ENCODE data around the gene UBE2R2. TPM values are rescaled to one million over a fixed set of nuclear protein-coding genes. Genes with fewer than 3 reads are reported as not detected.
A peak's percentile ranks its signal among the peaks of the same experiment; 100 is the strongest.

UBE2R2 gene
- total RNA-seq, 3 donors from 2014 or later, result 32.1 to 55.5 (median 34.4) TPM

- intact Hi-C loops (cut with DNase I, micrococcal nuclease), result no loop called here
- peak; percentile 13 for TF ChIP-seq CTCF (IDR thresholded peaks at IDR 0.05)
- peak; percentile 71 for ATAC-seq
- Histone ChIP-seq H3K36me3 (ENCODE audit: low read depth) (no peaks in the 10 kb centered on the region), H3K4me3 (no peak overlapping the region), H3K9me3 (no peaks in the 10 kb centered on the region), H3K4me1 (ENCODE audit: low read depth) (no peaks in the 10 kb centered on the region)
- DNase-seq, result peak in 1 of 3 donors; percentile 66
Observed at GRCh38 chr9:33924978-33925797, 108.2 kb downstream of the UBE2R2 start.

GRCh38 chr9:33926746-33927485, 110.0 kb downstream of the UBE2R2 start:
- Histone ChIP-seq H3K9me3 (no peaks in the 10 kb centered on the region), H3K36me3 (ENCODE audit: low read depth) (no peaks in the 10 kb centered on the region), H3K4me1 (ENCODE audit: low read depth) (no peaks in the 10 kb centered on the region), H3K4me3 (no peak overlapping the region)
- DNase-seq (no peak), ATAC-seq (no peak)
- intact Hi-C loops (cut with DNase I, micrococcal nuclease), result no loop called here
- TF ChIP-seq CTCF (IDR thresholded peaks at IDR 0.05), result no peak

GRCh38 chr9:33927694-33928093, 110.7 kb downstream of the UBE2R2 start:
- no peak for ATAC-seq
- intact Hi-C loops (cut with DNase I, micrococcal nuclease), result no loop called here
- DNase-seq, result no peak
- H3K36me3 ChIP-seq (ENCODE audit: low read depth), result no peaks in the 10 kb centered on the region
- no peak for TF ChIP-seq CTCF (IDR thresholded peaks at IDR 0.05)
- H3K9me3 ChIP-seq, result no peaks in the 10 kb centered on the region
- no peaks in the 10 kb centered on the region for H3K4me1 ChIP-seq (ENCODE audit: low read depth)
- H3K4me3 ChIP-seq, result no peak overlapping the region

GRCh38 chr9:33931326-33931725, 114.4 kb downstream of the UBE2R2 start:
- no peak for TF ChIP-seq CTCF (IDR thresholded peaks at IDR 0.05)
- Histone ChIP-seq H3K4me3 (no peak overlapping the region), H3K9me3 (no peaks in the 10 kb centered on the region), H3K36me3 (ENCODE audit: low read depth) (peaks cover 4% of the 10 kb centered on the region), H3K4me1 (ENCODE audit: low read depth) (no peaks in the 10 kb centered on the region)
- DNase-seq, result no peak
- no peak for ATAC-seq
- intact Hi-C loops (cut with DNase I, micrococcal nuclease), result no loop called here

GRCh38 chr9:33932078-33932807, 115.3 kb downstream of the UBE2R2 start:
- no peak for ATAC-seq
- H3K36me3 ChIP-seq (ENCODE audit: low read depth), result peaks cover 4% of the 10 kb centered on the region
- intact Hi-C loops (cut with DNase I, micrococcal nuclease), result no loop called here
- H3K4me3 ChIP-seq, result no peak overlapping the region
- no peaks in the 10 kb centered on the region for H3K9me3 ChIP-seq
- H3K4me1 ChIP-seq (ENCODE audit: low read depth), result no peaks in the 10 kb centered on the region
- DNase-seq, result no peak
- no peak for TF ChIP-seq CTCF (IDR thresholded peaks at IDR 0.05)
